G401.6 (cell line): ENCODE measurements around the gene PRSS21.

Experiments used
- FAIRE-seq: peaks from 2 replicates; lab custom pipeline; 2012; peaks lifted over from hg19 to GRCh38; lab: Jason Lieb, UNC

Gene PRSS21

DNA sequence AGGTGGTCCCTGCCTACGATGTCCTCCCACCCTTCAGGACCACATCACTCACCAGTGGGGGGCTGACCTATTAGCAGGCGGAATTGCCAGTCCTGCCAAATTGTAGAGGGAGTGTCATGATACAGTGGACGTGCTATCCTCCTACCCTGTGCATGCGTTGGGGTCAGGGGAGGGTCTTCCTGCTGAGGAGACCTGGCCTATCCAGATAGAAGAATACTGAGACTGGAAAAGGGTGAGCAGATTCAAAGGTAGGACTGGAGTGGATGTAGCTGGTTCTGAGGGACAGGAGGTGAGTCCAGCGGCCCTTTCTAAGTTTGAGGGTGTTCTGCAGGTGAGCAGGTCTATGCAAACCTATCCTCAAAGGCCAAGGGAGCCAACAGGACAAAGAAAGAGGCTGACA is 10.8 kb upstream of the PRSS21 start:
- no peak for FAIRE-seq

DNA sequence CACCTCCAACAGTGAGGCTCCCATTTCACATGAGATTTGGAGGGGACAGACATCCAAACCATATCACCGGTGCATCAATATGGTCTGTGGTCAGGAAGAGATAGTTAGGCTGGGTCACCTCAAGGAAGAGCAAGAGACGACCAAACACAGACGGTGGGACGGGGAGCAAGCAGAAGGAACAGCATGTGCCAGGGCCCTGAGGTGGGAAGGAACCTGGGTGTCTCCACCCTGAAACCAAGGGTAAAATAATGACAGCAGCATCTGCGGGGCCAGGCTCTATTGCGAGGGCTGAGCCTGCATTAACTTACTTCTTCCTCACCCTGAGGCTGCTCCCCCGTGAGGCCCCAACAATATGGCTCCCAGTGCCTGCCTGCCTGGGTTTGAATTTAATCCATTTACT is 8.9 kb upstream of the PRSS21 start:
- FAIRE-seq = no peak

DNA sequence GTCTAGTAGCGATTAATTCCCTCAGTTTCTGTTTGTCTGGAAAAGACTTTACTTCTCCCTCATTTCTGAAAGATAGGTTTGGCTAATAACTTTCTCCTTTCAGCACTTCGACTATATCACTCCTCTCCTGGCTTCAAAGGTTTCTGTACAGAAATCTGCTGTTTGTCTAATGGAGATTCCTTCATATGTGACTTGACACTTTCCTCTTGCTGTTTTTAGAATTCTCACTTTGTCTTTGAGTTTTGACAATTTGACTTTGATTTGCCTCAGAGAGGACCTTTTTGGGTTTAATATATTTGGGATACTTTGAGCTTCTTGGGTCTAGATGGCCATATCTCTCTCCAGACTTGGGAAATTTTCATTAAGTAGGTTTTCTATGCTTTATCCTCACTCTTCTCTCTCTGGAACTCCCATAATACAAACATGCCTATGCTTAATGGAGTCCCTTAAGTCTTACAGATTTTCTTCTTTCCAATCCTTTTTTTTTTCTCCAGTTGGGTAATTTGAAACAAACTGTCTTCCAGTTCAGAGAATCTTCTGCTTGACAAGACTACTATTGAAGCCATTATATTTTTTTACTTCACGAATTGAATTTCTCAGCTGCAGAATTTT is 7.8 kb upstream of the PRSS21 start:
- no peak for FAIRE-seq

DNA sequence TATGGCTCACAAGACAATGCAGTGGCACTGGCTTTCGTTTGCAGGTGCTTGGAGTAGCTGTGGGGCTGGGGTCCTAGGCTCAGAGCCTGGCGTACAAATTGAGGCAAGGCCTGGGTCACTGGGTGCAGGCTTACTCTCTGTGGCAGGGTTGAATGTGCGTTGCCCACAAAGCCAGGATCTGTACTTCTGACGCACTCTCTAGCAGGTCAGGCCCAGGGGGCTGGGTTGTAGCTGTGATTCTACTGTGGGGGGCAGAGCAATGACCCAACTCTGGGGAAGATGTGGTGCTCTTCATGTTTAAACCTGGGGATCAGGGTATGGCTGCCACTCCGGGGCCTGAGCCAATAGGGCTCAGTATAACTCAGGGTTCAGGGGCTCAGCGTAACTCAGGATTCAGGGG is 6.4 kb upstream of the PRSS21 start:
- no peak for FAIRE-seq

DNA sequence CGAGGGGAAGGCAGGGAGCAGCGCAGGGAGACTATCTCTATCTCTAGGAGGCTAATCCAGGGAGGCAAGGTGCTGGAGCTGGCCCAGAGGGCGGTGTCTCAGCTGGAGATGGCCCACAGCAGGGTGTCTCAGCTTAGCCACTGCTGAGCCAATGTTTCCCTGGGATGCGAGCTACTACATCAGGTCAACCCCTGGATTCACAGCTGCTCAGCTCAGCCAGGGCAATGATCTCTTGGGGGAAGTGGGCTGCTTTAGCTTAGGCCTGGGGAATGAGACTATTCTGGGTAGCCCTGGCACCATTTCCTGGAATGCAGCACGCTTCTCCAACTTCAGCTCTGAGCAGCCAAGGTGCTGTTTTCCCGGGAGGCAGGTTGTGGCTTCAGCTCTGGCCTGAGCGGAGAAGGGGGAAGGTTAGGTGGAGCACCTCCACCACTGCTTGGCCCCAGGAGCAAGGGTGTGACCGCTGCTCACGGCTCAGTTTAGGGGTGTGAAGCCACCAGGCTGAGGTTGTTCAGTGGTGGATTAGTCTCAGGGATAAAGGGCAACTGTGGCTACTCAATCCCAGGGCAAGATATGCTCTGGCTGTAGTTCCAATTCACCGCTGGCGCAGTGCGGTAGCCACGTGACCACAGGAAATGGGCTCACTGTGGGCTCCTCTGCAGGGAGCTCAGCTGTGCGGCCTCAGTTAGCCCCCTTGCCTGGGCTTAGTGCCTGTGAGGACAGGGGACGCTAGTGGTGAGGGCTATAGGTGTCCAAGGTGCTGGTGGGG is 5.2 kb upstream of the PRSS21 start:
- no peak for FAIRE-seq

DNA sequence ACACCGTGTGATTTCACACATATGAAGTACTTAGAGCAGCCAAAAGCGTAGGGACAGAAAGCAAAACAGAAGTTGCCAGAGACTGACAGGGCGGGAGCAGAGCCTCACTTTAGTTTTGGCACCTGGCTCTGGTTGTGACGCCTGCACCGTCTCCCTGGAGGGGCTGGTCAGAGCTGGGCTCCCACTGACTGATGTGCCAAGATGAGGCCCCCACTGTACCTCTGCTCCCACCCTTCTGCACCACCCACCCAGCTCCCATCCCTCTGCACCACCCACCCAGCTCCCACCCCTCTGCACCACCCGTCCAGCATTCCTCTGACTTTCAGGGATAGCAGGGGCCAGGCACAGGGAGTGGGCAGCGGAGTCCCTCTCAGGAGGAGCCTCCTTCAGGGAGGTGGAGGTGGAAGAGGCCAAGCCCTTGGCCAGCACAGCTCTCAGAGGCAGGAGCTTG is 3.2 kb upstream of the PRSS21 start:
- no peak for FAIRE-seq

DNA sequence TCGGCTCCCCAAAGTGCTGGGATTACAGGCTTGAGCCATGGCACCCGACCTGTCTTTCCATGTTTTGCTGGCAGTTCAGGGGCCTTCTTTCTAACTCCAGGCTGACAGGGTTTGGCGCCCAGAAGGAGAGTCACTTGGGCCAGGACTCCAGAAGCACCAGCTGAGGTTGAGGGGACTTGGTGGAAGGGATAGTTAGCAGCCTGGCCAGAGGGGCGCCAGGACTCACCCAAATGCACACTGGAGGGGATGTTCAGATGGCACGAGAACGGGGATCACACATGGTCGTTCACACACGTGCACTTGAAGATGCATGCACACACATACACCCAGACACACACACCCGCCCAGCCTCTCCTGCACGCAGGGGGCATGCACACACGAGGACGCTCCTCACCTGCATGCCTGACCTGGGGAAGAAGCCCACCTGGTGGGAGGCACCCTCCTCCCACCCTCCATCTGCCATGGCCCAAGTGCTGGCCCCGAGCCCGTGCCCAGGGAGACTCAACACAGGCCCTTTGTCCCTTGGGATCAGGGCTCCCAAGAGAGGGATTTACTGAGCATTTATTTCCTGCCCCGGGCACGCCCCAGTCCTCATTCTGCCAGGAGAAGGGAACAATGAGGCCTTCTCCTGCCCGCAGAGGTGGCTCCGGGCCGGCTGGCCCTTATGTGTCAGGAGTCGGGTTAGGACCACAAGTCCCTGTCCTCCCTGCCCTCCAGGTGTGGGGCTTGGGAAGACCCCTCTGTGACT is 2.3 kb upstream of the PRSS21 start:
- no peak for FAIRE-seq

DNA sequence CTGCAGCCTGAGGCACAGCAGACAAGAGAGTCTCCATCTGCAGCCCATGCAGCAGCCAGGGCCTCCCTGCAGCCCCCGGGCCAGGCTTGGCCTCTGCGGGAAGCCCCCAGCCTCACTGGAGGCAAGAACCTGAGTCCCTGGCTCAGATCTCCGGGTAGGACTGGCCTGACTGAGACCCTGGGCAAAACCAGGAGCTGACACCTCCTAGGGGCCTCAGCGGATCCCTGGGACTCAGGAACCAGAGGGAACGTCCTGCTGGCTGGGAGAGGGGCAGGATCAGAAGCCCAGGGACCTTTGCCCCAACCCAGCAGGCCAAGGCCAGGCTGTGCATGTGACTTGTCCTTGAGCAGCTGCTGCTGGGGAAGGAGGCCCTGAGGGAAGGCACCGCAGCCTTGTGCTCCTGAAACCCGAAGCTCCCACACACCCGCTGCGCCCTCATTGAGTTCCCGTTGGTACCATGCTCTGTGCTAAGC is 1.7 kb upstream of the PRSS21 start:
- no peak for FAIRE-seq

DNA sequence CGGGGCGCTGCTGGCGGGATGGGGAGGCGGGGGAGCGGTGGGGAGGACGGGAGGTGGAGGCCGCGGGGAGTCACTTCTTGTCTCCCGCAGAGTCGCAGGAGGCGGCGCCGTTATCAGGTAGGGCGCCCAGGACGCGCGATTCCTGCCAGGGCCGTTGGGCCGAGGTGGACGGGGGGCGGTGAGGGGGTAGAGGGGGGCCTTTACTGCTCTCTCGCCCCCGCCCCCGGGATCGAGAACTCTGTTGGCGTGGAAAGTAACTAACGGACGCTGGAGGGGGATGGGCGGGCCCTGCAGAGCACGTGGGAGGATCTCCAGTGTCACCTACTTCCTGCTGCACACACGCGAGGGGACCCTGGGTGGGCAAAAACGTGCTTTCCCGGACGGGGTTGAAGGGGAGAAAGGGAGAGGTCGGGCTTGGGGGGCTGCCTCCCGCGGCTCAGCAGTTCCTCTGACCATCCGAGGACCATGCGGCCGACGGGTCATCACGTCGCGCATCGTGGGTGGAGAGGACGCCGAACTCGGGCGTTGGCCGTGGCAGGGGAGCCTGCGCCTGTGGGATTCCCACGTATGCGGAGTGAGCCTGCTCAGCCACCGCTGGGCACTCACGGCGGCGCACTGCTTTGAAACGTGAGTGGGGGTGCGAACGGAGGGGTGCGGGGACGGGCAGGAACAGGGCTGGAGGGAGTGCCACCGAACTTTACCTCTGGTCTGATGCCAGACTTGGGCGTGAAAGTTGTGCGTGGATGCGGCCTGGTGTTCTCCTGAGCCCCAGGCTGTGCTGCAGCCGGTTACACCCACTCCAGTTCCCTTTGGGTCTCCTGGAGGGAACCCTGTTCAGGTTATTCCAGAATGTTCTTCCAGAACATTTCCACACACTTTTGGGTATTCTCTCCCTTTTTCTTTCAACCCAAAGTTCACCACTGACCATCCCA is 569 bp downstream of the PRSS21 start:
- no peak for FAIRE-seq

DNA sequence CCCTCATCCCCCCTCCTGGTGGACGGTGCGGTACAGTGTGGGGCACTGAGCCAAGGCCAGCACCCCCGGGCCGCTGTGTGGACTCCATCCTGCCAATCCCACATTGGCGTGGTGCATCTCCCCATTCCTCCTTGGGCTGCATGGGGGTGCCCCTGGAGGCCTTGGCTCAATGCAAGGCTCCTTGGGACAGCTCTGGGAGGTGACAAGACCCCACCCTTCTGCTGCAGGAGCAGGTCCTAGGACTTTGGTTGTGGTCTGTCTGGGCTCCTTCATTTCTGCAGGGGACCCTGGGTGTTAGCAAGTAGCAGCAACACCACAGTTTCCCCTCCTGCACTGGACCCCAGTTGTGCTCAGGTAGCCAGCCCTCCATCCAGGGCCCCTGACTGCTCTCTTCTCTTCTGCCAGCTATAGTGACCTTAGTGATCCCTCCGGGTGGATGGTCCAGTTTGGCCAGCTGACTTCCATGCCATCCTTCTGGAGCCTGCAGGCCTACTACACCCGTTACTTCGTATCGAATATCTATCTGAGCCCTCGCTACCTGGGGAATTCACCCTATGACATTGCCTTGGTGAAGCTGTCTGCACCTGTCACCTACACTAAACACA is 1.3 kb downstream of the PRSS21 start:
- no peak for FAIRE-seq

DNA sequence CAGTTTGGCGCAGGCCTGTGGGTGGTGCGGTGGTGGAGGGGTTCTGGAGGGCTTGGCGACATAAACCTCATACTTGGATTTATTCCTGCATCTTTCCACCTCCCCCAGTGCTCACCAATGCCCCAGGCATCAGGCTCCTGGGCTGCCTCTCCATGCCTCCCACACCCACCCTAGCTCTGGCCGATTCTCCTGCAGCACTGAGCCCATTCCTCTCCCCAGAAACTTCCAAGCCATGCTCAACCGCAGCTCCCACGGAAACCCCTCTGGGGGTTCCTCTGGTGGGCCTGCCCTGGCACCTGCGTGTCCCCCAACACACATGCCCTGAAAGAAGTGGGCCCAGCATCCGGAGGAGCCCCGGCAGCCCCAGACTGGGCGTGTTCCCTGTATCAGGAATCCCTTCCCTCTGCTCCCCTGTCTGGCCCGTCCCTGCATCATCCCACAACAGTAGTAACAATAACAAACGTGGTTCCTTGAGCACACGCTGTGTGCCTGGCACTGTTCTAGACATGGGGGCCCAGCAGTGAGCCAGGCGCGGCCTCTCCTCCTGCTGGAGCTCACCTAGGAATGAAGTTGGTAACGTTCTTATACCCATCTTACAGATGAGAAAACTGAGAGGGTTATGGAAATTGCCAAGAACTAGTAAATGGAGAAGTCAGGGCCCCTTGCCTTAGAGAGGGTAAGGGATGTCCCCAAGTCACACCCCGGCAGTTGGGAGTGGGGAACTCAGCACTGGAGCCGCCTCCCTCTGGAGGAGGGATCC is 2.3 kb downstream of the PRSS21 start:
- no peak for FAIRE-seq

DNA sequence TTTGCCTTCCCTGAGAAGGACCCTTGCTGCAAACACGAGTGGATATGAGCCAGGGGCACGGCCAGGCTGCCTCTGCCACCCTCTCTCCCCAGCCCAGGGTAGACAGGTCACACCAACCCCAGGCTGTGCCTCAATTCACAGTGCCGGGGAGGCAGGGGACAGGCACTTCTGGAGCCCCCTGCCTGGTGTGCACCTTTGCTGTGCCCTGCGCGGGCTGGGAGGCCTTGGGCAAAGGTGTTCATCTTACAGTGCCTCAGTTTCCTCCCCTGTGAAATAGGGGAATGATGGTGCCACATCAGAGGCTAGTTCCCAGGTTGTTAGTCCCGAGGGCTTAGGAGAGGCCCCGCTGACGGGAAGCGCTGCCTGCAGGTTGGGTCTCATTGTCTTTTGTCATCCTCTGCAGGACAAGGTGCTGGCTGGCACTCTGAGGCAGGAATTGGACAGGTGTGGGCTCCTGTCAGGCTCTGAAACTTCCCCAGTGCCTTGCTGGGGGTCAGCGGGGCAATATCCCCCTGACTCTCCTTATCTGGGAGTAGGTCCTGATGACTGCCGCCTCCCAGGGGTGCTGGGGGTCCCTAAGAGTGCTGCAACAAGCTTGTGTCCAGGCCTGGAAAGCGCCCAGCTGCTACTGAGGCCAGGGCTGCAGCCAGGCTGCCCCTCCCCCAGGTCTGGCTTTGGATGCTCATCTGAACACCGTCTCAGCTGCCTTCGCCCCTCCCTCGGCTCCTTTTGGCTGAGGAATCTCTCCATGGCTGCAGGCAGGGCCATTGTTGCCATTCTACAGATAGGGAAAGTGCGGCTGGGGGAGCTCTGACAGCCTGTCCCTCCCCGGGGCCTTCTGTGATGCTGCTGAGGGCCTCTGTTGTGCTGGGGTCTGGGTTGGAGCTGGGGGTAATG is 3.1 kb downstream of the PRSS21 start:
- FAIRE-seq = no peak

DNA sequence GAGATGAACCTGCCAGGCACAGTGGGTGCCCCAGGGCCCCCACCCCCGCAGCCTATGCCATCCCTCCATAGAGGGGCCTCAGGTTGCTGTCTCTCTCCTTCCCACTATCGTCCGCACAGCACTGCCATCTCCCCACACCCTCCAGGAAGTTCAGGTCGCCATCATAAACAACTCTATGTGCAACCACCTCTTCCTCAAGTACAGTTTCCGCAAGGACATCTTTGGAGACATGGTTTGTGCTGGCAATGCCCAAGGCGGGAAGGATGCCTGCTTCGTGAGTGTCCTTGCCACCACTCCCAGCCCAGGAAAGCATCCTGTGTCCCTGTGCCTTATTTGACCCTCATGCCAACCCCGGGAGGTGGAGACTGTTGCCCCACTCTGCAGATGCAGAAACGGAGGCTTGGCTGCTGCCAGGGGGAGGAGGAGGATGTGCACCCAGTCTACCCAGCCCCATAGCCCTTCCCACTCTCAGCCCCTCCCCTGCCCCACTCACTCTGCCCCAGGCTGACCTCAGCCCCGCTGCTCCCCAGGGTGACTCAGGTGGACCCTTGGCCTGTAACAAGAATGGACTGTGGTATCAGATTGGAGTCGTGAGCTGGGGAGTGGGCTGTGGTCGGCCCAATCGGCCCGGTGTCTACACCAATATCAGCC is 3.9 kb downstream of the PRSS21 start:
- no peak for FAIRE-seq

DNA sequence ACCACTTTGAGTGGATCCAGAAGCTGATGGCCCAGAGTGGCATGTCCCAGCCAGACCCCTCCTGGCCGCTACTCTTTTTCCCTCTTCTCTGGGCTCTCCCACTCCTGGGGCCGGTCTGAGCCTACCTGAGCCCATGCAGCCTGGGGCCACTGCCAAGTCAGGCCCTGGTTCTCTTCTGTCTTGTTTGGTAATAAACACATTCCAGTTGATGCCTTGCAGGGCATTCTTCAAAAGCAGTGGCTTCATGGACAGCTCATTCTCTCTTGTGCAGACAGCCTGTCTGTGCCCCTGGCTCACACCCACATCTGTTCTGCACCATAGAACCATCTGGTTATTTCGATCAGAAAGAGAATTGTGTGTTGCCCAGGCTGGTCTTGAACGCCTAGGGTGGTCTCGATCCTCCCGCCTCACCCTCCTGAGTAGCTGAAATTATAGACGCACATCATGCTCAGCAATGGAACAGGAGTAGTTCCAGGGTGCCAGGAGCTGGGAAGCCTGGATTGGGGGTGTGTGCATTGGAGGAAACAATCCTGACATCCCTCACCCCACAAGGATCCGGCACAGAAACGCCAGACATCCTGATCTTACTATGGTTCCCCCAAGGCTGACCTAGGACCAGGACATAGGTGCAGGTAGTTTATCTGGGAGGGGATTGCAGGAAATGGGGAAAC is 4.6 kb downstream of the PRSS21 start:
- FAIRE-seq = no peak

DNA sequence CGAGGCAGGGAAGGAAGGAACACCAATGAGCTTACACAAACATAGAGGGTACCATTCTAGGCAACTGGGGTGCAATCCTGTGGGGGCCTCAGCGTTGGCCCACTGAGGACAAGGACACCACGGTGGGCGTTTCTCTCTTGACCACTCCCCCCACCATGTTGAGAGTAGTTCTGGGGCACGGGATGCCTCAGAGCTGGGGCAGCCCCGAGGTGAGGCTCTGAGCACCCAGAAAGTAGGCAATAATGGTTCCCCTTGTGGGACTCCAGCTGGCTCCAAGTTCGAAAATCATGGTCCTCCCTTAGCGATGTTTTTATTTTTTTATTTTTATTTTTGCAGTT is 5.1 kb downstream of the PRSS21 start:
- no peak for FAIRE-seq

DNA sequence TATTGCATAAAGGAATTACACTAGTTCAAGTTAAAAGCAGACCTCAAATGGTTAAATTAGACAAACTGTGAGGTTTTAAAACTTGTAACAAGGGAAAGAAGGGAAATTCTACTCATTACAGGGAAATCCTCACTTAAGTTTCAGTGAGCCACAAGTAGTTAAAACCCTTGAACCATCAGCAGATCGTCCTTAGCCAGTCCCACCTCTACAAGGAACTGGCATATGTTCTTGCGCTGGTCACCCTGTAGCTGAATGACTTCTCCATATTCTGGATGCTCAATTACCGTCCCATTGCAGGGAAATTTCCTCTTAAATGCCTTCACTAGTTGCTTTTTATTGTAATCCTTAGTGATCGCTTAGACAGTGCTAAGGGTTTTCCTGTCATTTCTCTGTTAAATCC is 5.5 kb downstream of the PRSS21 start:
- FAIRE-seq = peak; percentile 63

DNA sequence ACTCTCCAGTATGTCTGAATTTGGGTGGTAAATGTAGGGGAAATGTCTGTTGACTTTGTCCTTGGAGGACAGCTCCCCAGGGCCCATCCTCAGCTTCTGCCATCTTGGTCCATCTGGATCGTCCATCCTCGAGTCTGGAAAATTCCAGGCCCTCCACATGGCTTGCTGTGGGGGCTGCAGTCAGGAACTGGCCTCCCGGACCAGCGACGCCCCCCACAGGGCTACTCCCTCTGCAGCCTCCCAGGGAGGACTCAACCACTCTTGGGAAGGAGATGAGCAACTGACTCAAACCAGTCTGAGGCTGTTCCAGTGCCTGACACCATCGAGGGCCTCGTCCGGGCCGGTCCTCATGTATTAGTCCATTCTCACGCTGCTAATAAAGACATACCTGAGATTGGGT is 7.6 kb downstream of the PRSS21 start:
- no peak for FAIRE-seq

DNA sequence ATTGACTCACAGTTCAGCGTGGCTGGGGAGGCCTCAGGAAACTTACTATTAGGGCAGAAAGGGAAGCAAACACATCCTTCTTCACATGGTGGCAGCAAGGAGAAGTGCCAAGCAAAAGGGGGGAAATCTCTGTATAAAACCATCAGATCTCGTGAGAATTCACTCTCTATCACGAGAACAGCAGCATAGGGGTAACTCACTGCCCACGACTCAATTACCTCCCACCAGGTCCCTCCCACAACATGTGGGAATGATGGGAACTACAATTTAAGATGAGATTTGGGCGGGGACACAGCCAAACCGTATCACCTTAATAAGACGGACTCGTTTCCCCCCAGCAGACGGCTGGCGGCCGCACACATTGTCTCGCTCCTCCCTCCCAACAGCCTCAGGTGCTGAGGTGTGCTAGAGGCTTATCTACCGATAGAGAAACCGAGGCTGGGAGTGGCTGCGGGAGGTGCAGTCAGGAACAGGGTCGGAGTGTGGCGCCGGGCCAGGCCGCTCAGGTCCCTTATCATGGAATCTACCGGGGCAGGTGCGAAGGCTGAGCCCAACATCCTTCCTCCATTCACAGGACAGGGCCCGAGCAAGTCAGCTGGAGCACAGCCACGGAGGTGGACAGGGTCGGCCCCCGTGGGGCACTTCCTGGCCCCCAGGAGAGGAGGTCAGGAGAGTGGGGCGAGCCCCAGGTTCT is 8.2 kb downstream of the PRSS21 start:
- no peak for FAIRE-seq
